HG02763 (cell line): Measurements from ENCODE around the gene METTL2A.
"Not testable (repeated sequence)": the region's sequence is repeated elsewhere in the genome, so short reads cannot be mapped to it uniquely, and the experiment has no call there.

ENCODE experiments used
- ATAC-seq: cut with Tn5 transposase; IDR thresholded peaks from one replicate; pipeline ENCODE4 v1.9.1; 2021; ENCODE audit warnings: mild to moderate bottlenecking, moderate library complexity; ENCODE audit not compliant: unreplicated experiment

Gene METTL2A

GRCh38 chr17:62423647-62424461 lies at the start of gene METTL2A:
TSS of gene METTL2A (plus strand) at chr17:62423897. CDS start at chr17:62423903, 6 bp downstream.
- ATAC-seq: peak; percentile 89

- no peak for ATAC-seq
These were observed 43.4 kb upstream of the METTL2A start, which contains the start of gene EFCAB3 for GRCh38 chr17:62380253-62380652. TSS of gene EFCAB3 (plus strand) at chr17:62380553. CDS start at chr17:62382980, 2,427 bp downstream.

- ATAC-seq: no peak
These were observed 42.1 kb upstream of the METTL2A start for GRCh38 chr17:62381561-62381960.

GRCh38 chr17:62388856-62389255 lies 34.8 kb upstream of the METTL2A start:
- ATAC-seq: no peak

- ATAC-seq: no peak
These were observed 30.8 kb upstream of the METTL2A start for GRCh38 chr17:62392908-62393307.

GRCh38 chr17:62398891-62399290 lies 24.8 kb upstream of the METTL2A start:
- ATAC-seq: no peak

GRCh38 chr17:62405451-62405850 lies 18.2 kb upstream of the METTL2A start:
- ATAC-seq: no peak

GRCh38 chr17:62413090-62413489 lies 10.6 kb upstream of the METTL2A start:
- not testable (repeated sequence) for ATAC-seq

GRCh38 chr17:62426214-62426613 lies 2.5 kb downstream of the METTL2A start:
- ATAC-seq: not testable (repeated sequence)

GRCh38 chr17:62435251-62435650 lies 11.6 kb downstream of the METTL2A start:
- not testable (repeated sequence) for ATAC-seq

- ATAC-seq: not testable (repeated sequence)
These were observed 17.5 kb downstream of the METTL2A start for GRCh38 chr17:62441181-62441580.

GRCh38 chr17:62444063-62444462 lies 20.4 kb downstream of the METTL2A start:
- ATAC-seq: no peak

GRCh38 chr17:62445791-62446190 lies 22.1 kb downstream of the METTL2A start:
- ATAC-seq: not testable (repeated sequence)

GRCh38 chr17:62452195-62452594 lies 28.5 kb downstream of the METTL2A start:
- ATAC-seq: not testable (repeated sequence)

GRCh38 chr17:62453041-62453440 lies 29.3 kb downstream of the METTL2A start:
- ATAC-seq: not testable (repeated sequence)

- ATAC-seq: not testable (repeated sequence)
These were observed 30.0 kb downstream of the METTL2A start for GRCh38 chr17:62453656-62454055.

- peak; percentile 48 for ATAC-seq
These were observed 30.4 kb downstream of the METTL2A start for GRCh38 chr17:62454111-62454510.

- ATAC-seq: no peak
These were observed 32.3 kb downstream of the METTL2A start for GRCh38 chr17:62456016-62456415.

- ATAC-seq: not testable (repeated sequence)
These were observed 34.8 kb downstream of the METTL2A start for GRCh38 chr17:62458483-62458882.

GRCh38 chr17:62464422-62464821 lies 40.7 kb downstream of the METTL2A start:
- ATAC-seq: not testable (repeated sequence)

GRCh38 chr17:62465271-62465670 lies 41.6 kb downstream of the METTL2A start:
- ATAC-seq: not testable (repeated sequence)

- not testable (repeated sequence) for ATAC-seq
These were observed 47.1 kb downstream of the METTL2A start for GRCh38 chr17:62470666-62471379.
